C4-2B (cell line): ENCODE measurements around the gene SARDH.

Experiments used
- H3K27ac ChIP-seq: fragments of 450-650 bp; 2 replicates; pipeline ENCODE4 v1.5.1; 2017
- CTCF ChIP-seq: fragments of 450-650 bp; conservative IDR thresholded peaks from 2 replicates; pipeline ENCODE4 v1.5.1; 2017; ENCODE audit warnings: mild to moderate bottlenecking
- ZFX ChIP-seq: fragments of 450-650 bp; IDR thresholded peaks from 2 replicates; pipeline ENCODE4 v1.6.1; 2017

Gene SARDH

GRCh38 chr9:133614678-133615077, 123.5 kb downstream of the SARDH start:
- TF ChIP-seq ZFX: no peak
- no peak for TF ChIP-seq CTCF
- H3K27ac ChIP-seq: no peak overlapping the region

DNA sequence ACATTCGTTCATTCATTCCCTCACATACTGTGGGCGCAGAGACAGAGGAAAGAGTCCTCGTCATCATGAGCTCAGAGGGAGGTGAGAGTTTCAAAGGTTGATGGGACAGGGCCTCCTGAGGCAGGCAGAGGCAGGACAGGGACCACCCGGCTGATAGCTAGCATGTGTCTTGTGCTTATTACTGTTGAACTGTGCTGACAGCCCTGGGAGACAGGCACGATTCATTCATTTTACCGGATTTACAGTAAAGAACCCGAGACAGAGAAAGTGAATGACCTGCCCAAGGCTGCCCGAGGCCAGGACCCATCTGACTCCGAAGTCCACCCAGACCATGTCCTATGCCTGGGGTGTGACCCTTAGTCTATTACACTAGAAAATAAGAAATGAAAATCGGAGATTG, 124.1 kb downstream of the SARDH start:
- no peak overlapping the region for H3K27ac ChIP-seq
- TF ChIP-seq ZFX (no peak), CTCF (no peak)
